HG03520 (cell line): ENCODE results near the gene KRTAP5-6.

Experiments
- ATAC-seq: cut with Tn5 transposase; IDR thresholded peaks from one replicate; pipeline ENCODE4 v1.9.1; 2021; ENCODE audit warnings: mild to moderate bottlenecking, moderate library complexity; ENCODE audit not compliant: unreplicated experiment

The KRTAP5-6 gene

GRCh38 chr11:1696608-1697570, at the start of gene KRTAP5-6:
Gene KRTAP5-6, plus strand, starts transcription at chr11:1697195. Its CDS starts 51 bp downstream, at chr11:1697246.
- ATAC-seq: no peak

- no peak for ATAC-seq
Observed at GRCh38 chr11:1647901-1648652, 48.9 kb upstream of the KRTAP5-6 start.

GRCh38 chr11:1648653-1649420, 48.2 kb upstream of the KRTAP5-6 start:
- ATAC-seq: no peak

- no peak for ATAC-seq
Observed at GRCh38 chr11:1650034-1650917, 46.7 kb upstream of the KRTAP5-6 start.

- ATAC-seq: no peak
Observed at GRCh38 chr11:1650918-1651262, 46.1 kb upstream of the KRTAP5-6 start.

- no peak for ATAC-seq
Observed at GRCh38 chr11:1651411-1651980, 45.5 kb upstream of the KRTAP5-6 start.

GRCh38 chr11:1652026-1652425, 45.0 kb upstream of the KRTAP5-6 start:
- ATAC-seq: no peak

GRCh38 chr11:1652442-1652770, 44.6 kb upstream of the KRTAP5-6 start:
- no peak for ATAC-seq

- ATAC-seq: no peak
Observed at GRCh38 chr11:1652771-1653540, 44.0 kb upstream of the KRTAP5-6 start.

- ATAC-seq: no peak
Observed at GRCh38 chr11:1653541-1654387, 43.2 kb upstream of the KRTAP5-6 start.

- no peak for ATAC-seq
Observed at GRCh38 chr11:1654388-1655167, 42.4 kb upstream of the KRTAP5-6 start.

GRCh38 chr11:1655168-1656060, 41.6 kb upstream of the KRTAP5-6 start:
- ATAC-seq: no peak

- ATAC-seq: no peak
Observed at GRCh38 chr11:1656061-1656441, 40.9 kb upstream of the KRTAP5-6 start.

- ATAC-seq: no peak
Observed at GRCh38 chr11:1656670-1657069, 40.3 kb upstream of the KRTAP5-6 start.

- ATAC-seq: no peak
Observed at GRCh38 chr11:1659506-1659905, 37.5 kb upstream of the KRTAP5-6 start.

- no peak for ATAC-seq
Observed at GRCh38 chr11:1660111-1660867, 36.7 kb upstream of the KRTAP5-6 start.
